ENCODE measurements around the gene ACADS.

The ACADS gene

DNA sequence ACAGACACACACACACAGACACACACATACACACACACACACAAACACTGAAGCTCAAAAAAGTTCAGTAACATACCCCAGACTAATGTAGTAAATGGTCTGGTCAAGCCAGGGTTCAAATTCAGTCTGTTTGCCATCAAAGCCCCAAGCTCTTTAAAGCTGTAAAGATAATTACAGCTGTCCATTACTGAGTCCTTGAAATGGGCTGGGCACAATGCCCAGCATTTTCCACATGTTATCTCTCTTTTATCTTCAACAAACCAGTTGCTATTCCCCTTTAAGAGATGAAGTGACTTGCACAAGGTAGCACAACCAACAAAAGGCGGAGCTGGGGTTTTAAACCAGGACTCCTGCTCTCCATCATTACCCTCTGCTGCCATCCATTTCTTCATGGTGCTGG is 23.0 kb upstream of the ACADS start:
- DNase-seq (ENCODE audit: low read depth in 2 of 2) = no peak

DNA sequence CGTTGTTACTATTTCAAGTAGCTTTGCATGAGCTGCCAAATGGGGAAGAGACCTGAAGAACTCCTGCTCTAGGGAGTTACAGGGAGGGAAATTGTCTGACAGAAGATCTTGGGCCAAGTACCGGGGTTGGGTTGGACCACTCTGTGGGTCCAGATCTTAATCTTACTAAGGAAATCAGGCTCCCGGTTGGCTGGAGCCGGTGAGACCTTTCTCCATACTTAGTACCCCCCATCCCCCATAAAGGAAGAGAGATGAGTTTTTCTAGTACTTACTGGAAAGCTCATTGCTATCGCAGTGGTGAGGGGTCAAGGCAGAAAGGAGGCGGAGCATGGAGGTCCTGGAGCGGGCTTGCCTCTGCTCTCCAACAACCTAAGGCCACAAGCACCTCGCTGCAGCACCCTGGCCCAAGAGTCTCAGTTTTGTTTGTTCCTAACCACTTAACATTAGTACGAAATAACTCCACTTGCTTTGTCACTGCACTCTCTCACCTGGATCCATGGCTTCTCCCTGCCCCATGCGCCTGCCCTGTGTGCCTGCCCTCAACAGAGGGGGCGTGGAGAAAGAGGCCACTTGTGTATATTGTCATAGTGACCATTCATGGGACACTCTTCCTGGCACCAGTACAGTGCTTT is 22.2 kb upstream of the ACADS start:
- no peak for DNase-seq (ENCODE audit: low read depth in 2 of 2)

DNA sequence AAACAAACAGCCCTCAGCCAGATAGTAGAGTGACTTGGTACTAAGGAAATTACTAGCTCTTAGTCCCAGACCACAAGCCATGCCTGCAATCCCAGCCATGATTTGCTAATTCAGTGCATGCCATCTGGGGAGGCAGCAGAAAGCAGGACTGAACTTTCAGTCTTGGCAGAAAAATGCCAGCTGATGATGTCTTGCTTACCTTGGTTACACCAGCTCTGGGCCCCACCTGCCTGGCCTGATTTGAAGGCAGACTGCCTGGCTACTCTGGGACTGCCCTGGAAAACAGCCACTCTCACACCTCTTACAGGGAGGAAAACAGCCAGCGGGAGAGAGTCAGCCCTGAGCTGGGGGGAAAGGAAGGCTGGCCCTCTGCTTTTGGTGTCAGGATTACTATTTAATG is 20.0 kb upstream of the ACADS start:
- no peak for DNase-seq (ENCODE audit: low read depth in 2 of 2)

- no peak for DNase-seq (ENCODE audit: low read depth in 2 of 2)
Measured at GRCh38 chr12:120706029-120706428, 19.6 kb upstream of the ACADS start.

DNA sequence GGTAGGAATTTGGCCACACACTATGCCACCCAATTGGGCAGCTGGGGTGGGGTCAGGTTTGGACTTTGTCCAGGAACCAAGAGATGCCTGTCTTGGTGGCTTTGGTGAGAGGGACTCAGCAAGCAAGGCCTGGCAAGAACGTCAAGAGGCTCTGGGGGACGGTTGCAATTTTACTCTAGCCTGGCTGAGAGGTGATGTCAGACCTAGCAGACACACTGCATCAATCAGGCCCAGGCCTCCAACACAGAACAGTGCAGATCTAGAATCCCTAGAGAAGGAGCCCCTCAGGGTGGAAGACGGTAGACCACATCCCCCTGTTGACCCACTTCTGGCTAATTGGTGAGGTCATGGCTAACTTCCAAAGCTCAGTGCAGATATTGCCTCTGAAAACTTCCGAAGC is 17.0 kb upstream of the ACADS start:
- DNase-seq (ENCODE audit: low read depth in 2 of 2) = no peak

GRCh38 chr12:120710031-120710804 is 15.4 kb upstream of the ACADS start, which contains the start of gene UNC119B:
Gene UNC119B (plus strand): TSS chr12:120710458. CDS start chr12:120710475, 17 bp downstream.
- peak; percentile 61 to 68 for DNase-seq (ENCODE audit: low read depth in 2 of 2)

DNA sequence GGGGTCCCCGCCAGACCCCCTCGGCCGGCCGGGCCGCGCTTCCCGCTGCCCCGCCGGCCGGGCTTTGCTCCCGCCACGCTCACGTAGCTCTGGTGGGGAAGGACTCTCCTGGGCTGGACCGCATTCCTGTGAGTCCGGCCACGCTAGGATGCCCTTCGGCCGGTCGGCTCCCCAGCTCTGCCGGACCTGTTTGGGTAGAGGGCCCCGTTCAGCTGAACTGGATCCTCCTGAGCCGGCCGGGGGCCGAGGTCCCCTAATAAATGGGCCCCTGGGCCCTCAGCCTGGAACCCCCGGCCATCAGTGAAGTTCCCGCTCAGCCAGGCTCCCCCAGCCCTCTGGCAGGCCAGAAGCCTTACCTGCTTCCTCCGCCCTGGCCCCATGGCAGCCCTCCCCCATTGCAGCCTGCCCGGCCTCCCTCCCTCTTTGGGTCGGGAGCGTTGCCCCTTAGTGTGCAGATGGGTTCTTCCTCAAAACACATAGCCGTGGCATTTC is 14.8 kb upstream of the ACADS start:
- DNase-seq (ENCODE audit: low read depth in 2 of 2) = peak in 1 of 2 donors; percentile 27

- DNase-seq (ENCODE audit: low read depth in 2 of 2) = no peak
Measured at GRCh38 chr12:120711411-120711810, 14.2 kb upstream of the ACADS start.

DNA sequence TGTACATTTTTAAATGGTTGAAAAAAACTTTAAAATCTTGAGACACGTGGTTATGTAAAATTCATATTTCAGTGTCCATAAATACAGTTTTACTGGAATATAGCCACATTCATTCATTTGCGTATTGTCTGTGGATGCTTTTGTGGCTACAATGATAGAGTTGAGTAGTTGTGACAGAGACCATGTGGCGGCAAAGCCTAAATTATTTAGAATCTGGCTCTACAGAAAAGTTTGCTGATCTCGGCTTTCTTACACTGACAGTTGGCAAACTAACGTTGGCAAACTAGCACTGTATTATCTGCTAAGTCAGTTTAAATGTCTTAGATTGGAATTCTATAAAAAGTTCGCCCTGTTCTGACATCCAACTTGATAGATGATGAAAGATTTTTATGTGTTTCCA is 13.0 kb upstream of the ACADS start:
- DNase-seq (ENCODE audit: low read depth in 2 of 2) = no peak

DNA sequence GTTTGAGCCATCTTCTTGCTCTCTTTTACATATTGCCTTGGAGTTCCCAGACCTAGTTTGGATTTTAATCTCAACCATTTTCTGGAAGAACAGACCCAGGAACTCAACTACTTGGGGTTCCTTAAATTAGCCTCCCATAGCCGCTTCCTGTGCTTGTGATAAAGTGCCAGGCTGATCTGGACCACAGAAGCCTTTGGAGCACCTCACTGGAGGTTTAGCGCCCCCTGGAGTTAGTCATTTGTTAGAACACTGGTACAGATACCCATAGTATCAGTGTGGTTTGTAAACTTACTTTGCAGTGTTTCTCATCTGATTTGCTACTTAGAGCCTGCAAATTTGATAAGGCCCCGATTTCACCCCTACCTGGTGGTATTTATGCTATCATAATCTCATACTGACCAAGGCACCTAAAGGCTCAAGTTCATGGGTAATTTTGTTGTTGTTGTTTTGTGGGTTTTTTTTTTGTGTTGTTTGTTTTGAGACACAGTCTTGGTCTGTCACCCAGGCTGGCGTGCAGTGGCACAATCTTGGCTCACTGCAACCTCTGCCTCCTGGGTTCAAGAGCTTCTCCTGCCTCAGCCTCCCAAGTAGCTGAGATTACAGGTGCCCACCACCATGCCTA is 11.7 kb upstream of the ACADS start:
- DNase-seq (ENCODE audit: low read depth in 2 of 2) = peak; percentile 50 to 79

- no peak for DNase-seq (ENCODE audit: low read depth in 2 of 2)
Measured at GRCh38 chr12:120718055-120718454, 7.6 kb upstream of the ACADS start.

- no peak for DNase-seq (ENCODE audit: low read depth in 2 of 2)
Measured at GRCh38 chr12:120719072-120719471, 6.6 kb upstream of the ACADS start.

GRCh38 chr12:120719496-120720233 is 6.0 kb upstream of the ACADS start:
- DNase-seq (ENCODE audit: low read depth in 2 of 2) = no peak

DNA sequence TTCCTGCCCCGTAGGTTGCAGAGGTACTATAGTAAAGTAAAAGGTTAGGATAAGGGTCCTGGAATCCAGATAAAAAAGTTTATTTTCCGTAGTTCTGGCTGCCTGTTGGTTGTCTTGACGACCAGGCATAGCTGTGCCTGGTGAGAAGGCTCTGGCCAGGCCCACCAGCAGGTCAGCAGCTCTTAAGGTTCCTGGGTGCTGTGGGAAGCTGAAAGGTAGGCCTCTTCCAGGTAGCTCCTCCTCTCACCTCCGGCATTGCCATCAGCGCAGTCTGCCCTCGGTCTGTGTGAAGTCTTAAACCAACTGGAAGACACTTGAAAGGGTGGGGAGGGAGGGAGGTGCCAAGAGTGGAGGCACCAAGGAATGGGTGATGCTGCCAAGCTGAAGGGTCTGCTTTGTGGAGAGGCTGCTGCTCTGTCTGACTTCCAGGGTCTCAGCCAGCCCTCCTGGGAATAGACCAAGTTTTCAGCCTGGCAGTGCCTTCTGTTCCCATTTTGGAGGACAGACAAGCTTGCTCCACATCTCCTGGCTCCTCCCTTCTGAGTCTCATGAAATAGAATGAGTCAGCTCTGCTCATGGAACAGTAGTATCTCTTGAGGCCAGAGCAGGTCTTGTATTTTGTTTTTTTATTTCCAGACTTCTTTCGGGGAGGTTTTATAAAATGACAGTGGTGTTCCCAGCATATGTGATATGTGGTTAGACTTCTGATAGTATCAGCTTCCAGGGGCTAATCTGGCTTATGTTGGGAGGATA is 5.2 kb upstream of the ACADS start:
- DNase-seq (ENCODE audit: low read depth in 2 of 2) = no peak

GRCh38 chr12:120720987-120721801 is 4.4 kb upstream of the ACADS start:
- no peak for DNase-seq (ENCODE audit: low read depth in 2 of 2)

DNA sequence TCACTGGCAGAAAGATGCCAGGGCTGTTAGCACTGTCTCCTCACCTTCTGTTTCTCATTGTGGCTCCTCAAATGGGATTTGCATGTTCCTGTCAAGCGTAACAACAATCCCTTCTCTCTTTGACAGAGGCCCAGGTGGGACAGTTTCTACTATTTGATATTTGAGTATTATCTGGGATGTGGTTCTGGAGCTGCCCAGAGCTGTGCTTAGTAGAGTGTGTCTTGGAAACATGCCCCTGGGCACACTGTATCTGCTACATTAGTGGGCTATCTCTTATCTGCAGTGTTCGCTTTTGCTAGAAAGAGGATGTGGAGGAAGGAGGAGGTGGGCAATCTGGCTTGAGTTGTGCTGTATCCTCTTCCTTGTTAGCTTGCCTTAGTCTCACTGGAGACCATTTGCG is 3.8 kb upstream of the ACADS start:
- DNase-seq (ENCODE audit: low read depth in 2 of 2) = no peak

GRCh38 chr12:120722784-120723183 is 2.8 kb upstream of the ACADS start:
- DNase-seq (ENCODE audit: low read depth in 2 of 2) = no peak

DNA sequence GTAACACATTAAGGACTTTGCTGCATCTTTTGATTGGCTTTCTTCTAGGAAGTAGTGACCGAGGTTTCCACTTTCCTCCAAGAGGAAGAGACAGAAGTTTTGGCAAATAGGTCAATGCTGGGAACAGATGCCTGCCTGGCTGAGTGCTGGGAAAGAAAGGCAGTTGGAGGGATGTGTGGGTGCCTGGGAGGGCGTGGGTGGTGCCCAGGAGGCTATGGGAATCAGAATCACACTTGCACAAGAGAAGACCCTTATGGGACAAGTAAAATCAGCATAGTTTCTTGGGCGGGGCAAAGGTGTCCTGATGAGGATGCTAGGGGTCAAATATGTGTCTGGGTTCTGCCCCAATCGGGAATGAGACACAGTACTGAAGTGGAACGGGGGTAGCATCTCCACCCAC is 906 bp upstream of the ACADS start:
- no peak for DNase-seq (ENCODE audit: low read depth in 2 of 2)

GRCh38 chr12:120725151-120725658 is 421 bp upstream of the ACADS start:
- DNase-seq (ENCODE audit: low read depth in 2 of 2) = no peak

- no peak for DNase-seq (ENCODE audit: low read depth in 2 of 2)
Measured at GRCh38 chr12:120726510-120726793, 826 bp downstream of the ACADS start.

- DNase-seq (ENCODE audit: low read depth in 2 of 2) = no peak
Measured at GRCh38 chr12:120726961-120727360, 1.3 kb downstream of the ACADS start.

All from activated CD4-positive, alpha-beta T cell treated with anti-CD3 and anti-CD28 coated beads for 24 hours (primary cell).